Right renal cortex interstitium (tissue), 3 donors: ENCODE measurements around the gene MYL11. TPM values are rescaled to one million over a fixed set of nuclear protein-coding genes. Genes with fewer than 3 reads are reported as not detected.

Experiments used
- DNase-seq, 3 donors: peaks; one replicate each; pipeline ENCODE4 v3.0.0-alpha.2; 2013; ENCODE audit warnings: low read depth in 3 of 3, low spot score in 2 of 3
- polyA plus RNA-seq, 3 donors: library from polyadenylated mRNA; unstranded; fragments of 120-200 nt; gene quantifications; one replicate each; pipeline ENCODE4 v1.2.1, GENCODE V29; 2013; ENCODE audit not compliant: insufficient read length in 3 of 3

The MYL11 gene
- polyA plus RNA-seq, 3 donors: 0.72 to 1.0 (median 0.83) TPM

DNA sequence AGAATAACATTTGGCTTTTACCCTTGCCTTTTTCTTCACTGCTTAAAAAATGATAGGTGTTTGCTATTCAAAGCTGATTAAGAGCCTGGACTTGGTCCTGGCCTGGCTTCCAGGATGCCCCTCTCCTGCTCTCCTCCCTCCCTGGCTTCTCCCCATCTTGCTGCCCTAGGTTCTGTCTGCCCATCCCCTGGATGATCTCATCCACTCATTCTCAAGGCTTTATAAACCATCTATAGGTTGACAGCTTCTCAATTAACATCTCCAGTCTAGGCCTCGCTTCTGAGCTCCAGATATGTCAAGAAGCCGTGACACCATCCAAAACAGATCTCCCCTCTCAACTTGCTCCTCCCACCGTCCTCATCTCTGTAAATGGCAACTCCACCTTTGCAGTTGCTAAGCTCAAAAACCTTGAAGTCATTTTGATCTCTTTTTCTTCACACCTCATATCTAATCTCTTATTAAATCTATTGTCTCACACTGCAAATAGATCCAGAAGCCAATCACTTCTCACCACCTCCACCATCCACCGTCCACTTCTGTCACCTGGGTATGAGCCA lies 41.5 kb downstream of the MYL11 start:
- DNase-seq: no peak

- DNase-seq: no peak
These were observed 42.3 kb downstream of the MYL11 start for GRCh38 chr16:30416624-30417528.

DNA sequence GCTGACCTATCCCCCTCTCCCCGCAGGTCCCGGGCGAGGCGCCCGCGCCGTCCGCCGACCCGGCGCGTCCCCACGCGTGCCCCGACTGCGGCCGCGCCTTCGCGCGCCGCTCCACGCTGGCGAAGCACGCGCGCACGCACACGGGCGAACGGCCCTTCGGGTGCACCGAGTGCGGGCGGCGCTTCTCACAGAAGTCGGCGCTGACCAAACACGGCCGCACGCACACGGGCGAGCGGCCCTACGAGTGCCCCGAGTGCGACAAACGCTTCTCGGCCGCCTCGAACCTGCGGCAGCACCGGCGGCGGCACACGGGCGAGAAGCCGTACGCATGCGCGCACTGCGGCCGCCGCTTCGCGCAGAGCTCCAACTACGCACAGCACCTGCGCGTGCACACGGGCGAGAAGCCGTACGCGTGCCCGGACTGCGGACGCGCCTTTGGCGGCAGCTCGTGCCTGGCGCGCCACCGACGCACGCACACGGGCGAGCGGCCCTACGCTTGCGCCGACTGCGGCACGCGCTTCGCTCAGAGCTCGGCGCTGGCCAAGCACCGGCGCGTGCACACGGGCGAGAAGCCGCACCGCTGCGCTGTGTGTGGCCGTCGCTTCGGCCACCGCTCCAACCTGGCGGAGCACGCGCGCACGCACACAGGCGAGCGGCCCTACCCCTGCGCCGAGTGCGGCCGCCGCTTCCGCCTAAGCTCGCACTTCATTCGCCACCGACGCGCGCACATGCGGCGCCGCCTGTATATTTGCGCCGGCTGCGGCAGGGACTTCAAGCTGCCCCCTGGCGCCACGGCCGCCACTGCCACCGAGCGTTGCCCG lies 43.1 kb downstream of the MYL11 start:
- peak; percentile 70 to 83 (median 75) for DNase-seq

DNA sequence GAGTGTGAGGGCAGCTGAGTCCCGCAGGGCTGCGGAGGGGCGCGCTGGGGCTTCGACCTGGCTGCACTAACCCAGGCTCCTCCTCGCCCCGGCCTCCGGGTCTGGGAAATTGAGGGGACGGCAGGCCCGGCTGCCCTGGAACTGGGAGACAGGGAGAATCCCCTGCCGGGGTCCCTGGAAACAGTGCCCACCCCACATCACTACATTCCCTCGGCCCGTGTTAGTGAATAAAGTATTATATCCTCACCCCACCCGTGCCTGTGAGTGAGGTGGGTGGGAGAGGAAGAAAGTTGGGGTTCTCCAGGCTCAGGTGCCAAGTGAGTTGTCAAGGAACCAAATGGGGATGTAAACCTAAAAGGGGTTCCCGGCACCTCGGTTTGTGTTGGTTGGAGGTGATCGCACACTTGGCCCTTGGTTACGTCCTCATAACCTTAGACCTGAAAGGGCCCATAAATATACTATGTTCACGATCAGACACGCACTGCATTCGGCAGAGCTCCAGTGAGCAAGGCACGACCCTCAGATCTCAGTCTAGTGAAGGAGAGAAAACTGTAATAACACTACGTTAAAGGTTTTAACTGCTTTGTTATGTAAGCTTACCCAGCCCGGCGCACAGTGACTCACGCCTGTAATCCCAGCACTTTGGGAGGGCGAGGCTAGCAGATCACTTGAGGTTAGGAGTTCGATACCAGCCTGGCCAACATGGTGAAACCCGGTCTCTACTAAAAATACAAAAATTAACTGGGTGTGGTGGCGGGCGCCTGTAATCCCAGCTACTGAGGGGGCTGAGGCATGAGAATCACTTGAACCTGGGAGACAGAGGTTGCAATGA lies 44.0 kb downstream of the MYL11 start:
- DNase-seq: no peak

- no peak for DNase-seq
These were observed 46.4 kb downstream of the MYL11 start for GRCh38 chr16:30421010-30421409.

Other genes starting within 250 kb of the MYL11 start
- gene CORO1A, start 191.2 kb upstream of the MYL11 start, polyA plus RNA-seq: 1 to 10 TPM; 7.2 to 9.9 (median 9.3) TPM
- gene BOLA2B, start 181.1 kb upstream of the MYL11 start, polyA plus RNA-seq: 10 to 100 TPM; 24.1 to 27.7 (median 26.4) TPM
- gene SLX1A, start 180.9 kb upstream of the MYL11 start, polyA plus RNA-seq: 10 to 100 TPM; 14.8 to 17.2 (median 16.3) TPM
- gene SULT1A3, start 175.5 kb upstream of the MYL11 start, polyA plus RNA-seq: 10 to 100 TPM in 2 of 3 donors, 1 to 10 TPM in 1; 2.2 to 13.9 (median 11.9) TPM
- gene NPIPB13, start 126.3 kb upstream of the MYL11 start, polyA plus RNA-seq: 1 to 10 TPM; 3.8 to 5.6 (median 5.3) TPM
- gene CD2BP2, start 19.5 kb upstream of the MYL11 start, polyA plus RNA-seq: 10 to 100 TPM; 58.4 to 62.9 (median 61.3) TPM
- 10 to 100 TPM; 26.5 to 30.3 (median 28.4) TPM for gene TBC1D10B, start 4.3 kb upstream of the MYL11 start, polyA plus RNA-seq
- 1 to 10 TPM; 1.7 to 2.2 (median 2.1) TPM for gene SEPTIN1, start 7.8 kb downstream of the MYL11 start, polyA plus RNA-seq
- gene ZNF48, start 20.6 kb downstream of the MYL11 start, polyA plus RNA-seq: 10 to 100 TPM; 11.7 to 14.1 (median 13.0) TPM
- gene ZNF771, start 32.8 kb downstream of the MYL11 start, polyA plus RNA-seq: 1 to 10 TPM; 4.6 to 6.9 (median 5.7) TPM
- gene DCTPP1, start 55.2 kb downstream of the MYL11 start, polyA plus RNA-seq: 10 to 100 TPM; 35.6 to 46.6 (median 42.5) TPM
- 100 to 1,000 TPM in 2 of 3 donors, 10 to 100 TPM in 1; 94.8 to 105 (median 102) TPM for gene SEPHS2, start 71.1 kb downstream of the MYL11 start, polyA plus RNA-seq
- gene ITGAL, start 97.9 kb downstream of the MYL11 start, polyA plus RNA-seq: 1 to 10 TPM; 2.0 to 2.8 (median 2.6) TPM
- 10 to 100 TPM; 44.8 to 51.7 (median 45.1) TPM for gene ZNF768, start 151.8 kb downstream of the MYL11 start, polyA plus RNA-seq
- gene ZNF747, start 160.1 kb downstream of the MYL11 start, polyA plus RNA-seq: 1 to 10 TPM; 9.1 to 9.7 (median 9.5) TPM
- 1 to 10 TPM; 8.5 to 9.1 (median 8.6) TPM for gene ZNF764, start 183.6 kb downstream of the MYL11 start, polyA plus RNA-seq
- 1 to 10 TPM; 8.4 to 9.4 (median 9.0) TPM for gene ZNF688, start 196.9 kb downstream of the MYL11 start, polyA plus RNA-seq
- gene ZNF785, start 210.9 kb downstream of the MYL11 start, polyA plus RNA-seq: 10 to 100 TPM; 17.0 to 18.5 (median 17.9) TPM
- 10 to 100 TPM; 13.5 to 14.7 (median 14.3) TPM for gene ZNF689, start 235.6 kb downstream of the MYL11 start, polyA plus RNA-seq